LHCN-M2 (cell line): ENCODE measurements around the gene MEI4. TPM values are rescaled to one million over a fixed set of nuclear protein-coding genes. Genes with fewer than 3 reads are reported as not detected.
"Not testable (repeated sequence)": the region's sequence is repeated elsewhere in the genome, so short reads cannot be mapped to it uniquely, and the experiment has no call there.

Experiments
- DNase-seq: peaks from one replicate; pipeline ENCODE4 v3.0.0-alpha.2; 2012; ENCODE audit warnings: low read depth
- polyA plus RNA-seq: library from polyadenylated mRNA; unstranded; fragments of >200 nt; gene quantifications from one replicate; pipeline ENCODE4 v1.2.1, GENCODE V29; 2012; ENCODE audit warnings: missing spikeins
- total RNA-seq: library from RNA; depleted of rRNA; stranded (reverse); fragments of >200 nt; gene quantifications from 2 replicates; pipeline ENCODE4 v1.2.3, GENCODE V29; 2014; rRNA removed

The MEI4 gene
- total RNA-seq: not detected in 2 replicates
- 0.09 TPM for polyA plus RNA-seq

- no peak for DNase-seq
Observed at GRCh38 chr6:77652739-77653138, at the start of gene MEI4. TSS of gene MEI4 (plus strand) at chr6:77653039. CDS start at chr6:77690672, 37,633 bp downstream.

GRCh38 chr6:77604476-77604875, 48.4 kb upstream of the MEI4 start:
- DNase-seq: no peak

GRCh38 chr6:77607004-77607403, 45.8 kb upstream of the MEI4 start:
- no peak for DNase-seq

- no peak for DNase-seq
Observed at GRCh38 chr6:77609106-77609505, 43.7 kb upstream of the MEI4 start.

GRCh38 chr6:77619114-77619513, 33.7 kb upstream of the MEI4 start:
- no peak for DNase-seq

- DNase-seq: peak; percentile 2
Observed at GRCh38 chr6:77620278-77620882, 32.5 kb upstream of the MEI4 start.

GRCh38 chr6:77624515-77624914, 28.3 kb upstream of the MEI4 start:
- no peak for DNase-seq

GRCh38 chr6:77626426-77626825, 26.4 kb upstream of the MEI4 start:
- DNase-seq: peak; percentile 4

- no peak for DNase-seq
Observed at GRCh38 chr6:77630014-77630413, 22.8 kb upstream of the MEI4 start.

GRCh38 chr6:77633471-77633870, 19.4 kb upstream of the MEI4 start:
- no peak for DNase-seq

- DNase-seq: peak; percentile 43
Observed at GRCh38 chr6:77633993-77634715, 18.7 kb upstream of the MEI4 start.

- peak; percentile 4 for DNase-seq
Observed at GRCh38 chr6:77638129-77638830, 14.6 kb upstream of the MEI4 start.

- DNase-seq: no peak
Observed at GRCh38 chr6:77644102-77644705, 8.6 kb upstream of the MEI4 start.

- DNase-seq: no peak
Observed at GRCh38 chr6:77650098-77650663, 2.7 kb upstream of the MEI4 start.

- no peak for DNase-seq
Observed at GRCh38 chr6:77653816-77654215, 977 bp downstream of the MEI4 start.

- DNase-seq: not testable (repeated sequence)
Observed at GRCh38 chr6:77655035-77655434, 2.2 kb downstream of the MEI4 start.

GRCh38 chr6:77656999-77657764, 4.3 kb downstream of the MEI4 start:
- no peak for DNase-seq

- DNase-seq: no peak
Observed at GRCh38 chr6:77666340-77666739, 13.5 kb downstream of the MEI4 start.

GRCh38 chr6:77666846-77667245, 14.0 kb downstream of the MEI4 start:
- DNase-seq: no peak

GRCh38 chr6:77669913-77670312, 17.1 kb downstream of the MEI4 start:
- DNase-seq: no peak

GRCh38 chr6:77674211-77674610, 21.4 kb downstream of the MEI4 start:
- DNase-seq: no peak
